ENCODE data around the gene AQP7.

DNA sequence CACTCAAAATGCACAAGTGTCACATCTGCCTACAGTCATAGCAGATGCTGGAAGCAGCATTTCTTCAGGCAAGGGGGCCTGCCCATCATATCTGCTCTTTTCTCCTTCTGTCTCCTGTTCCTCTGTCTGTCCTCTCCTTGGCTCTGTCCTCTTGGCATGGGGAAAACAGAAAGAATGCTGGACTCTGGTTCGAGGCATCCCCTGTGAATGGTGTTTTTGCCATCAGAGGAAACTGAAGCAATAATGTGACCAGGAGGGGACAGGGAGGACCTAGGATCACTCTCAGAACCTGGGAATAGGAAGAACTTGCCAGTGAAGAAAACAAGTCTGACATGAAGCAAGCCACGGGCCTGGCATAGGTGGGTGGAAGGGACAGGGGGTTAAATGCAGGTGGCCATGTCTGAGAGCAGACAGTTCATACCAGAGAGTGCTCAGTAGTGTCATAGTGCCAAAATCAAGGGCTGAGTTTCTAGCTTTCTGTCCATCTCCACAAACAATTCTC, 35.3 kb downstream of the AQP7 start:
- TF ChIP-seq RCOR1 (IDR thresholded peaks at IDR 0.05; ENCODE audit: low read length) (no peak), RAD21 (IDR thresholded peaks at IDR 0.05; ENCODE audit: low read length) (no peak), JUND (IDR thresholded peaks at IDR 0.05) (no peak), FOXM1 (IDR thresholded peaks at IDR 0.05; ENCODE audit: low read depth) (no peak), NFIC (IDR thresholded peaks at IDR 0.05; ENCODE audit: borderline replicate concordance) (no peak), CHD2 (IDR thresholded peaks at IDR 0.05; ENCODE audit: low read length, partially characterized antibody) (no peak), GATA2 (CRISPR knock-in tag; IDR thresholded peaks at IDR 0.05) (no peak), GABPA (IDR thresholded peaks at IDR 0.05; ENCODE audit: low read depth) (no peak), MEF2A (IDR thresholded peaks at IDR 0.05; ENCODE audit: borderline replicate concordance, low read depth) (no peak)
- TF ChIP-seq, protein P1, sequence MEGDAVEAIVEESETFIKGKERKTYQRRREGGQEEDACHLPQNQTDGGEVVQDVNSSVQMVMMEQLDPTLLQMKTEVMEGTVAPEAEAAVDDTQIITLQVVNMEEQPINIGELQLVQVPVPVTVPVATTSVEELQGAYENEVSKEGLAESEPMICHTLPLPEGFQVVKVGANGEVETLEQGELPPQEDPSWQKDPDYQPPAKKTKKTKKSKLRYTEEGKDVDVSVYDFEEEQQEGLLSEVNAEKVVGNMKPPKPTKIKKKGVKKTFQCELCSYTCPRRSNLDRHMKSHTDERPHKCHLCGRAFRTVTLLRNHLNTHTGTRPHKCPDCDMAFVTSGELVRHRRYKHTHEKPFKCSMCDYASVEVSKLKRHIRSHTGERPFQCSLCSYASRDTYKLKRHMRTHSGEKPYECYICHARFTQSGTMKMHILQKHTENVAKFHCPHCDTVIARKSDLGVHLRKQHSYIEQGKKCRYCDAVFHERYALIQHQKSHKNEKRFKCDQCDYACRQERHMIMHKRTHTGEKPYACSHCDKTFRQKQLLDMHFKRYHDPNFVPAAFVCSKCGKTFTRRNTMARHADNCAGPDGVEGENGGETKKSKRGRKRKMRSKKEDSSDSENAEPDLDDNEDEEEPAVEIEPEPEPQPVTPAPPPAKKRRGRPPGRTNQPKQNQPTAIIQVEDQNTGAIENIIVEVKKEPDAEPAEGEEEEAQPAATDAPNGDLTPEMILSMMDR (IDR thresholded peaks at IDR 0.05), result no peak

Data from SK-N-SH (cell line).